Hepatocyte (in vitro differentiated cells): Measurements from ENCODE around the gene CRYZL1.

Experiments used
- CTCF ChIP-seq: fragments of 200-600 bp; sonication (generic); IDR thresholded peaks from 2 replicates; pipeline ENCODE4 v1.5.1; 2016; ENCODE audit warnings: antibody characterized with exemption, mild to moderate bottlenecking; ENCODE audit not compliant: poor library complexity
- EZH2 ChIP-seq: fragments of 200-600 bp; sonication (generic); IDR thresholded peaks from 2 replicates; pipeline ENCODE4 v1.6.1; 2016; ENCODE audit warnings: antibody characterized with exemption, mild to moderate bottlenecking, borderline replicate concordance
- EZH2phosphoT487 ChIP-seq: fragments of 200-600 bp; sonication (generic); IDR thresholded peaks from one replicate; pipeline ENCODE4 v1.6.1; 2018; ENCODE audit warnings: antibody characterized with exemption, mild to moderate bottlenecking, low read depth, moderate library complexity; ENCODE audit not compliant: unreplicated experiment, severe bottlenecking

GRCh38 chr21:33551664-33552063 is 89.9 kb downstream of the CRYZL1 start:
- TF ChIP-seq EZH2 = no peak
- TF ChIP-seq CTCF = no peak
- TF ChIP-seq EZH2phosphoT487 = no peak
